HepG2 (cell line): ENCODE results near the gene SLF1. TPM values are rescaled to one million over a fixed set of nuclear protein-coding genes. Genes with fewer than 3 reads are reported as not detected.

Experiments
- ATAC-seq: fragments of 200-7000 bp; cut with Tn5 transposase; 3 replicates; pipeline ENCODE4 v1.9.1; 2020; ENCODE audit warnings: mild to moderate bottlenecking, moderate library complexity
- BruUV-seq: library from RNA; stranded (reverse); fragments of 400-500 nt; replicated peaks from 2 replicates; lab custom pipeline; 2021; lab: Mats Ljungman, UMichigan
- CTCF ChIA-PET: fragments of 300-600 bp; formaldehyde crosslinking; extraction: SDS; loops from one replicate; lab custom pipeline; 2021; ENCODE audit warnings: low total read pairs, inconsistent platforms, low intra/inter-chr PET ratio; lab: Yijun Ruan, JAX
- POLR2A ChIA-PET: fragments of 350-600 bp; sonication (Branson Sonifier 250); formaldehyde crosslinking; loops from one replicate; lab custom pipeline; 2020; ENCODE audit warnings: antibody characterized with exemption, inconsistent platforms; lab: Yijun Ruan, JAX
- DNase-seq: peaks from one replicate; pipeline ENCODE4 v3.0.0-alpha.2; 2015; ENCODE audit warnings: low spot score
- FAIRE-seq: peaks from 3 replicates; lab custom pipeline; 2011; peaks lifted over from hg19 to GRCh38; lab: Jason Lieb, UNC
- H2AFZ ChIP-seq: one replicate; pipeline ENCODE4 v1.6.1; 2011; ENCODE audit warnings: low read length, inconsistent platforms
- H3K27ac ChIP-seq: fragments of 300-600 bp; 3 replicates; pipeline ENCODE4 v1.8.0; 2011; ENCODE audit warnings: mixed run types, mild to moderate bottlenecking, mixed read lengths, low read length, inconsistent platforms; ENCODE audit not compliant: insufficient read depth; ENCODE audit errors: extremely low read length
- H3K27me3 ChIP-seq, 2 experiments: fragments of 200-600 bp in 1 of 2; 2 replicates in 1 of 2; 3 replicates in 1 of 2; pipeline versions ENCODE4 v1.6.0 to v1.8.0; 2011; ENCODE audit warnings: low read length in 2 of 2, mild to moderate bottlenecking in 2 of 2, moderate library complexity in 2 of 2, inconsistent platforms in 1 of 2; ENCODE audit not compliant: insufficient read depth in 2 of 2, control insufficient read depth in 1 of 2
- H3K36me3 ChIP-seq, 2 experiments: fragments of 200-600 bp in 1 of 2; replicated peaks in 1 of 2; 2 replicates in 1 of 2; 3 replicates in 1 of 2; pipeline versions ENCODE4 v1.5.1 to v1.8.0; 2011; ENCODE audit warnings: low read length in 2 of 2, inconsistent platforms in 1 of 2; ENCODE audit not compliant: insufficient read depth in 2 of 2, control insufficient read depth in 1 of 2
- H3K4me1 ChIP-seq: 2 replicates; pipeline ENCODE4 v1.5.1; 2012; ENCODE audit warnings: low read length, inconsistent platforms; ENCODE audit not compliant: insufficient read depth
- H3K4me2 ChIP-seq: 2 replicates; pipeline ENCODE4 v1.6.0; 2011; ENCODE audit warnings: low read depth, low read length, inconsistent platforms
- H3K4me3 ChIP-seq, 3 experiments: fragments of 200-600 bp in 1 of 3; sonication (generic), shearing (Covaris generic) in 1 of 3; replicated peaks in 1 of 3; 2 replicates each; pipeline ENCODE4 v1.5.1; 2011 to 2016; ENCODE audit warnings: low read length in 3 of 3, inconsistent platforms in 2 of 3, low read depth in 2 of 3, mild to moderate bottlenecking in 2 of 3, control low read depth in 1 of 3, mixed read lengths in 1 of 3; ENCODE audit not compliant: insufficient read depth in 1 of 3
- H3K79me2 ChIP-seq: one replicate; pipeline ENCODE4 v1.6.1; 2011; ENCODE audit warnings: low read length, inconsistent platforms; ENCODE audit not compliant: insufficient read depth
- H3K9ac ChIP-seq: 2 replicates; pipeline ENCODE4 v1.6.0; 2011; ENCODE audit warnings: mild to moderate bottlenecking, low read depth, low read length, inconsistent platforms; ENCODE audit not compliant: insufficient read depth
- H3K9me3 ChIP-seq: 2 replicates; pipeline ENCODE4 v1.5.1; 2012; ENCODE audit warnings: mild to moderate bottlenecking, low read length
- H4K20me1 ChIP-seq: 2 replicates; pipeline ENCODE4 v1.6.0; 2011; ENCODE audit warnings: inconsistent platforms, mild to moderate bottlenecking, low read length, moderate library complexity; ENCODE audit not compliant: insufficient read depth
- CHCHD3 ChIP-seq: sonication (generic); formaldehyde crosslinking; IDR thresholded peaks from 2 replicates; pipeline ENCODE4 v1.8.0; 2022; ENCODE audit warnings: mild to moderate bottlenecking, missing genetic modification reagents, moderate library complexity
- EEA1 ChIP-seq: sonication (generic); formaldehyde crosslinking; IDR thresholded peaks from 2 replicates; pipeline ENCODE4 v1.5.1; 2020; ENCODE audit warnings: mild to moderate bottlenecking, missing genetic modification reagents, borderline replicate concordance
- ESRRA ChIP-seq: sonication (generic); formaldehyde crosslinking; IDR thresholded peaks from 2 replicates; pipeline ENCODE4 v1.5.1; 2020; ENCODE audit warnings: mild to moderate bottlenecking, low read depth, missing genetic modification reagents
- FOXM1 ChIP-seq: sonication (generic); formaldehyde crosslinking; IDR thresholded peaks from 2 replicates; pipeline ENCODE4 v1.5.0; 2020; ENCODE audit warnings: missing genetic modification reagents
- HMGA1 ChIP-seq: sonication (generic); formaldehyde crosslinking; conservative IDR thresholded peaks from 2 replicates; pipeline ENCODE4 v1.4.0; 2020; ENCODE audit warnings: missing genetic modification reagents
- IRF2 ChIP-seq: IDR thresholded peaks from 2 replicates; pipeline ENCODE4 v1.6.1; 2018; ENCODE audit warnings: missing genetic modification reagents, missing compliant biosample characterization
- KDM5B ChIP-seq: sonication (generic); formaldehyde crosslinking; IDR thresholded peaks from 2 replicates; pipeline ENCODE4 v1.4.0; 2020; ENCODE audit warnings: missing genetic modification reagents, mild to moderate bottlenecking, borderline replicate concordance
- NONO ChIP-seq, 2 experiments: fragments of 450-650 bp in 1 of 2; sonication (generic) in 1 of 2; formaldehyde crosslinking in 1 of 2; IDR thresholded peaks in 1 of 2; conservative IDR thresholded peaks in 1 of 2; 2 replicates each; pipeline versions ENCODE4 v1.6.1 to v1.8.0; 2017 to 2022; ENCODE audit warnings: mild to moderate bottlenecking in 1 of 2, missing genetic modification reagents in 1 of 2, moderate library complexity in 1 of 2
- RORA ChIP-seq: sonication (generic); formaldehyde crosslinking; IDR thresholded peaks from 2 replicates; pipeline ENCODE4 v1.5.0; 2020; ENCODE audit warnings: mild to moderate bottlenecking, missing genetic modification reagents, moderate library complexity
- TEAD3 ChIP-seq: optimal IDR thresholded peaks from 2 replicates; pipeline ENCODE3; 2016; ENCODE audit warnings: borderline replicate concordance
- ZNF143 ChIP-seq: sonication (generic); formaldehyde crosslinking; IDR thresholded peaks from 2 replicates; pipeline ENCODE4 v1.4.0; 2020; ENCODE audit warnings: missing genetic modification reagents
- ZNF160 ChIP-seq: sonication (generic); formaldehyde crosslinking; IDR thresholded peaks from 2 replicates; pipeline ENCODE4 v1.8.0; 2022; ENCODE audit warnings: mild to moderate bottlenecking, inconsistent platforms, missing genetic modification reagents
- ZNF234 ChIP-seq: sonication (generic); formaldehyde crosslinking; conservative IDR thresholded peaks from 2 replicates; pipeline ENCODE4 v1.5.1; 2020; ENCODE audit warnings: mild to moderate bottlenecking, missing genetic modification reagents
- ZNF598 ChIP-seq: sonication (generic); formaldehyde crosslinking; IDR thresholded peaks from 2 replicates; pipeline ENCODE4 v1.5.1; 2020; ENCODE audit warnings: mild to moderate bottlenecking, missing genetic modification reagents, borderline replicate concordance
- ZNF614 ChIP-seq: IDR thresholded peaks from 2 replicates; pipeline ENCODE4 v1.6.1; 2018; ENCODE audit warnings: missing biosample characterization, missing genetic modification reagents, inconsistent platforms, borderline replicate concordance
- WGBS: methylation state at CpG from one replicate; pipeline ENCODE4 v1.1.6; 2017; ENCODE audit warnings: low lambda C conversion rate; 5-methylcytosine and 5-hydroxymethylcytosine counted together
- in situ Hi-C: cut with HindIII; loops from 2 replicates; pipeline ENCODE4 v1.10.0; 2017; ENCODE audit warnings: low pct_unique_long_range_greater_than_20kb; ENCODE audit not compliant: extremely low pct_ligation_motif_present
- intact Hi-C: fragments of 100-400 bp; cut with micrococcal nuclease; formaldehyde crosslinking; loops from one replicate; pipeline ENCODE4 v1.10.0; 2022; ENCODE audit not compliant: unreplicated experiment
- polyA plus RNA-seq, 8 experiments: library from polyadenylated mRNA; depleted of rRNA in 3 of 8; stranded (reverse) in 7 of 8; unstranded in 1 of 8; fragments of >200 nt; fragmentation: Illumina TruSeq in 4 of 8; extraction: Trizol in 4 of 8; gene quantifications; 2 replicates each; pipeline versions ENCODE4 v1.2.1 to v1.2.3, GENCODE V29; 2011 to 2016; ENCODE audit warnings: low read depth in 4 of 8, missing spikeins in 1 of 8, mixed read lengths in 1 of 8; ENCODE audit not compliant: insufficient read depth in 1 of 8
- total RNA-seq, 5 experiments: library from RNA; depleted of rRNA; stranded (reverse); fragments of >200 nt; fragmentation: Illumina TruSeq; extraction: Trizol; gene quantifications; 2 replicates each; pipeline ENCODE4 v1.2.3, GENCODE V29; 2016; ENCODE audit warnings: low read depth in 1 of 5
- TF ChIP-seq, protein P1 (sequence below), 2 experiments: fragments of 450-650 bp in 1 of 2; sonication (generic) in 1 of 2; formaldehyde crosslinking; IDR thresholded peaks; 2 replicates each; pipeline versions ENCODE4 v1.5.0 to v1.8.0; 2020 to 2022; ENCODE audit warnings: mild to moderate bottlenecking in 1 of 2, missing genetic modification reagents in 1 of 2
- TF ChIP-seq, protein P2 (sequence below): sonication (generic); formaldehyde crosslinking; IDR thresholded peaks from 2 replicates; pipeline ENCODE4 v1.4.0; 2020; ENCODE audit warnings: mild to moderate bottlenecking, missing genetic modification reagents
- TF ChIP-seq, protein P3 (sequence below): sonication (generic); formaldehyde crosslinking; IDR thresholded peaks from 2 replicates; pipeline ENCODE4 v1.5.1; 2020; ENCODE audit warnings: mild to moderate bottlenecking, moderate library complexity, missing genetic modification reagents

SLF1 gene
- total and polyA plus RNA-seq, 2 of the 13 experiments (the other 11 are each of a cell fraction or from before 2014, with no cell fraction given): 2.1 to 9.1 TPM

DNA sequence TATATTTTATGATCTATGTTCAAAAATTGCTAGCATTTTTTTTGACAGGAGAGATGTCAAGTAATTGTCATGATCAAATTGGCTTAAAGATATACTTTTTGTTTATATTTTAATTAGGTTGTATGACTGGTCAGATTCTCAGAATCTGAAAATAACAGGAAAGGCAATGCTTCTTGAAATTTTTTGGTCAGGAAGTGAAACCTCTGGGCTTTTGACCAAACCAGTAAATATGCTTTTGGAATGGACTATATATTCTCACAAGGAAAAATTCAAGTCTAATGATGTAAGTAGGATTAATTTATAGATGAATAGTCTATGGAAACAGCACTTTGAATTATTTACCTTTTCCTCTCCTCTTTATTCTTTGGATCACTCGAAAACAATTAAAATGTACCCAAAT is 52.3 kb downstream of the SLF1 start:
- Histone ChIP-seq H3K4me1 (no peaks in the 10 kb centered on the region), H3K27ac (no peak overlapping the region), H3K9ac (no peak overlapping the region), H2AFZ (no peak overlapping the region), H3K27me3 (no peaks in the 10 kb centered on the region), H3K4me2 (no peak overlapping the region), H3K9me3 (no peaks in the 10 kb centered on the region), H3K36me3 (peaks cover 0 to 2% of the 10 kb centered on the region in 2 experiments; a peak in 2 of 5 replicates), H3K4me3 (no peak overlapping the region), H4K20me1 (no peaks in the 10 kb centered on the region), H3K79me2 (no peaks in the 10 kb centered on the region)
- TF ChIP-seq ZNF614 (CRISPR knock-in tag) (no peak), ZNF234 (CRISPR knock-in tag) (no peak), KDM5B (CRISPR knock-in tag) (no peak), TEAD3 (CRISPR knock-in tag) (no peak), NONO (IDR thresholded peaks at IDR 0.05) (no peak), NONO (CRISPR knock-in tag; conservative IDR thresholded peaks at IDR 0.05) (no peak), ZNF598 (CRISPR knock-in tag) (no peak), CHCHD3 (no peak), EEA1 (CRISPR knock-in tag) (no peak), ZNF143 (no peak), IRF2 (no peak), RORA (CRISPR knock-in tag) (no peak), ZNF160 (CRISPR knock-in tag) (no peak), HMGA1 (CRISPR knock-in tag) (no peak), FOXM1 (CRISPR knock-in tag) (no peak), ESRRA (no peak)
- TF ChIP-seq, protein P1, sequence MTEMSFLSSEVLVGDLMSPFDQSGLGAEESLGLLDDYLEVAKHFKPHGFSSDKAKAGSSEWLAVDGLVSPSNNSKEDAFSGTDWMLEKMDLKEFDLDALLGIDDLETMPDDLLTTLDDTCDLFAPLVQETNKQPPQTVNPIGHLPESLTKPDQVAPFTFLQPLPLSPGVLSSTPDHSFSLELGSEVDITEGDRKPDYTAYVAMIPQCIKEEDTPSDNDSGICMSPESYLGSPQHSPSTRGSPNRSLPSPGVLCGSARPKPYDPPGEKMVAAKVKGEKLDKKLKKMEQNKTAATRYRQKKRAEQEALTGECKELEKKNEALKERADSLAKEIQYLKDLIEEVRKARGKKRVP (CRISPR knock-in tag; IDR thresholded peaks at IDR 0.05): no peak
- TF ChIP-seq, protein P2, sequence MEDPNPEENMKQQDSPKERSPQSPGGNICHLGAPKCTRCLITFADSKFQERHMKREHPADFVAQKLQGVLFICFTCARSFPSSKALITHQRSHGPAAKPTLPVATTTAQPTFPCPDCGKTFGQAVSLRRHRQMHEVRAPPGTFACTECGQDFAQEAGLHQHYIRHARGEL (CRISPR knock-in tag): no peak
- TF ChIP-seq, protein P3, sequence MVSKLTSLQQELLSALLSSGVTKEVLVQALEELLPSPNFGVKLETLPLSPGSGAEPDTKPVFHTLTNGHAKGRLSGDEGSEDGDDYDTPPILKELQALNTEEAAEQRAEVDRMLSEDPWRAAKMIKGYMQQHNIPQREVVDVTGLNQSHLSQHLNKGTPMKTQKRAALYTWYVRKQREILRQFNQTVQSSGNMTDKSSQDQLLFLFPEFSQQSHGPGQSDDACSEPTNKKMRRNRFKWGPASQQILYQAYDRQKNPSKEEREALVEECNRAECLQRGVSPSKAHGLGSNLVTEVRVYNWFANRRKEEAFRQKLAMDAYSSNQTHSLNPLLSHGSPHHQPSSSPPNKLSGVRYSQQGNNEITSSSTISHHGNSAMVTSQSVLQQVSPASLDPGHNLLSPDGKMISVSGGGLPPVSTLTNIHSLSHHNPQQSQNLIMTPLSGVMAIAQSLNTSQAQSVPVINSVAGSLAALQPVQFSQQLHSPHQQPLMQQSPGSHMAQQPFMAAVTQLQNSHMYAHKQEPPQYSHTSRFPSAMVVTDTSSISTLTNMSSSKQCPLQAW (CRISPR knock-in tag): no peak
- ATAC-seq: no peak
- 86% methylated on average over 1 of the region's 1 CpG for WGBS
- BruUV-seq: no TSS peak
- intact Hi-C loops (no loop called here), in situ Hi-C loops (no loop called here)
- POLR2A ChIA-PET: no interaction called here
- no peak for DNase-seq
- CTCF ChIA-PET: no interaction called here
- FAIRE-seq: no peak
